HFF-Myc (cell line): Measurements from ENCODE around the gene TBC1D22A.

Source experiments
- DNase-seq: peaks from one replicate; pipeline ENCODE4 v3.0.0-alpha.2; 2011; ENCODE audit warnings: low read depth; ENCODE audit errors: extremely low read depth
- H3K4me3 ChIP-seq: replicated peaks from 2 replicates; pipeline ENCODE4 v1.5.1; 2011; ENCODE audit warnings: low read depth, mild to moderate bottlenecking, control low read depth, low read length
- TF ChIP-seq, protein P1 (sequence below): IDR thresholded peaks from 2 replicates; pipeline ENCODE4 v1.5.1; 2012; ENCODE audit warnings: mild to moderate bottlenecking, low read depth, low read length, control low read depth; ENCODE audit errors: missing control alignments

TBC1D22A gene

DNA sequence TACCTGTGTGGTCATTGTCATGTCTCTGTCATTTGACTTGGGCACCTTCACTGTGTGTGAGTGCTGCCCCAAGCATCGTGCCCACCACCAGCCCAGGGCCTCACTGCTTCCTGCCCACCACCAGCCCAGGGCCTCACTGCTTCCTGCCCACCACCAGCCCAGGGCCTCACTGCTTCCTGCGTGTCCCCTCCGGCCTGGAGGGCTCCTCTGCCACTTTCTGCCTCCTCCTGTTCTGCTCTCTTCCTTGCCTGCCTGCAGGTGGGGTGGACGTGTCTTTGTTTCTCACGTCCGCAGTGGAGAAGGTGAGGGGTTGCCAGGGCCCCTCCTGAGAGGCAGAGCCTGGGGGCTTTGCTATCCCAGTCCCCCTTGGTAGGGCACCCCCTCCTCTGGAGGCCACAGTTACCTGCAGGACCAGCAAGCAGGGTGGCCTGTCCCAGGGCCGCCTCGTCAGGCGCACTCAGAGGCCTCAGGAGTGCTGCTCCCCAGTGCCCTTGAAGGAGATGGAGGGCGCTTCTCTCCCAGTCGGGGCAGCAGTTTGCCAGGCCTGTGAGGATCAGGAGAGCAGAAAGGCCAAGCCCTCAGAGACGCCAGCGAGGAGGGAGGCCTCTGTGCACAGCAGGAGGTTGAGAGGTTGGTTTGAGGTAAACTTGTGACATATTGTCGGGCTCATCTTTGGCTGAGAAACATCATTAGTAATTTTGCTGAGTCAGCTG lies 290.7 kb downstream of the TBC1D22A start:
- TF ChIP-seq, protein P1, sequence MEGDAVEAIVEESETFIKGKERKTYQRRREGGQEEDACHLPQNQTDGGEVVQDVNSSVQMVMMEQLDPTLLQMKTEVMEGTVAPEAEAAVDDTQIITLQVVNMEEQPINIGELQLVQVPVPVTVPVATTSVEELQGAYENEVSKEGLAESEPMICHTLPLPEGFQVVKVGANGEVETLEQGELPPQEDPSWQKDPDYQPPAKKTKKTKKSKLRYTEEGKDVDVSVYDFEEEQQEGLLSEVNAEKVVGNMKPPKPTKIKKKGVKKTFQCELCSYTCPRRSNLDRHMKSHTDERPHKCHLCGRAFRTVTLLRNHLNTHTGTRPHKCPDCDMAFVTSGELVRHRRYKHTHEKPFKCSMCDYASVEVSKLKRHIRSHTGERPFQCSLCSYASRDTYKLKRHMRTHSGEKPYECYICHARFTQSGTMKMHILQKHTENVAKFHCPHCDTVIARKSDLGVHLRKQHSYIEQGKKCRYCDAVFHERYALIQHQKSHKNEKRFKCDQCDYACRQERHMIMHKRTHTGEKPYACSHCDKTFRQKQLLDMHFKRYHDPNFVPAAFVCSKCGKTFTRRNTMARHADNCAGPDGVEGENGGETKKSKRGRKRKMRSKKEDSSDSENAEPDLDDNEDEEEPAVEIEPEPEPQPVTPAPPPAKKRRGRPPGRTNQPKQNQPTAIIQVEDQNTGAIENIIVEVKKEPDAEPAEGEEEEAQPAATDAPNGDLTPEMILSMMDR, result no peak
- DNase-seq, result no peak
- H3K4me3 ChIP-seq, result no peak overlapping the region

DNA sequence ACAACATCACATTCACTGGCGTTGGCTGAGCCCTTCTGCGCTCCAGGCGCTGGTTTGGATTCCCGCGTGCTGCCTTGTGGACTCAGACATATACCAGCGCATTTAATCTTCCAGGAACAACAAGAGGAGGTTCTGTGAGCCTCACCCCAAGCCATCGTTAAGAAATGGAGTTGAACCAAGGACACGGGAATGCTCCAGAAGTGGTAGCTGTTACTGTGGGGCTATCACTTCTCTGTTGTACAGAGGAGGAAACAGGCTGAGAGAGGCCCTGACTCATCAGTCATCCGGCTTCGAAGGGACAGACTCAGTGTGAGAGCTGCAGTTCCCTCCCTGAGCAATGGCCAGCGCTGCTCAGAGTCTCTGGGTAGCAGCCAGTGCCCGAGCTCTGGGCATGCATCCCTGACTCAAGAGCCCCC lies 291.3 kb downstream of the TBC1D22A start:
- TF ChIP-seq, protein P1, result no peak
- no peak overlapping the region for H3K4me3 ChIP-seq
- DNase-seq, result no peak

DNA sequence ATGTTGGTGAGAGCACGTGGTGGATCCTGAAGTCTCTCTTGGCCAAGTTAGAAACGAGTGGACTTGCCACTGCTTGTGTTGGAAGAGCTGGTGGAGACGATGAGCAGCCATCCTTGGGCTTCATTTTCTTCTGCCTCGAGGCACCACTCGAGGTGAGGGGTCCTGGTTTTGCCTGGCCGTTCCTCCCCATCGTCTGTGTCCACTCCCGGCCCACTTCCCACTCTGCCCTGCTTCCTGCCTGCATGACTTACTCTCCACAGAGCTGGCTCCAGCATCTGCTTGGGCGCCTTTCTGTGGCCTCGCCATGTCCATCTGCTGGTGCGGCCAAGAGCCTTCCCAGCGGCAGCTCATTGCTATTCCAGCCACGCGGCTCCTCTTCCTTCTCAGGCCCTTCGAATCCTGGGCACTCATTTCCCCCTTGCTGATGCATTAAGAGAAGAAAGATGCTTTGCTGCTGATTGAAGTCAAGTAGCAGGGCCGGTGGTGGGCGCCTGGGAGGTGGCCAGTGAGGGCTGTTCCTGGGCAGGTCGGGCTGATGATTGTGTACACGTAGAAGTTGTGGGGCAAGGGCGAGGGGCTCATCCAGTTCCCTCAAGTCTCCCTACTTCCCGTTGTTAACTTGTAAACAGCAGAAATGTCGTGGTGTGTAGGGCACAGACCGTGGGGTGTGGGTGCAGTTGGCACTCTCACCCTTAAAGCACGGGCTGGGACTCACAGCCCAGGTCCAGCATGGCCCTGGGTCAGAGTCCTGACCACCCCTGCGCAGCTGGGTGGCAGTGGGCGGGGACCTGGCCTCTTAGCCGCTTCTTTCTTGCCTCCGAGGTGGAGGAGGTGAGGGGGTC lies 292.0 kb downstream of the TBC1D22A start:
- H3K4me3 ChIP-seq, result no peak overlapping the region
- TF ChIP-seq, protein P1, result no peak
- DNase-seq, result no peak

DNA sequence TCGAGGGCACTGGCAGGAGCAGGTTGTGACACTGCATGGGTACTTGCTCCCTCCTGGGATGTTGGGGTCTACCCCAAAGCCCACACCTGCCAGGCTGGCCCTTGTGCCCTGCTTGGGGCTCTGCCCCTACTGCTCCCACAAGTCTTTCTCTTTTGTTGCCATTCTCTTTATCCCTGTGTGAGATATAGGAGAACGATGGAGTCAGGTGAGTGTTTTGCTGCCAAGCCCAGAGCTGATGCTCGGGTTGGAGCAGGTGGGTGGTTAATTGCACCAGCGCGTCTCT lies 292.6 kb downstream of the TBC1D22A start:
- TF ChIP-seq, protein P1, result no peak

DNA sequence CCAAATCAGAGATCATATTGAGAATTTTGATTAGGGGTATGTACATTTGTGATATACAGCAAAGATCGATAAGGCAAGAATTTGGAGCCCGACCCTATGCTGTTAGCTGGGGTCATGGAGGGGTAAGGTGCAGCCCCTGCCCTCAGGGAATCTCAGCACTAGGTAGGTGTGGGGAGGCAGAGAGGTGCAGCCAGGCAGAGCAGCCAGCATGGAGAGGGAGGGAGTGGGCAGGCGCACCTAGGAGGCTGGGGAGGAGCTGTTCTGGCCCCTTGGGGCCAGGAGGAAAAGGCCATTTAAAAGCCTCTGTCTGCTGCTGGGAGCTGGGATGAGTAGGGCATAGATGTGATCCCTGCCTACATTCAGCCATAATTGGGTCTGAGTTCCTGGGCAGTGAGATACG lies 293.0 kb downstream of the TBC1D22A start:
- DNase-seq, result no peak
- TF ChIP-seq, protein P1, result no peak
- no peak overlapping the region for H3K4me3 ChIP-seq

More for the DNA sequence above, 292.6 kb downstream of the TBC1D22A start:
- H3K4me3 ChIP-seq, result no peak overlapping the region
- DNase-seq, result no peak

DNA sequence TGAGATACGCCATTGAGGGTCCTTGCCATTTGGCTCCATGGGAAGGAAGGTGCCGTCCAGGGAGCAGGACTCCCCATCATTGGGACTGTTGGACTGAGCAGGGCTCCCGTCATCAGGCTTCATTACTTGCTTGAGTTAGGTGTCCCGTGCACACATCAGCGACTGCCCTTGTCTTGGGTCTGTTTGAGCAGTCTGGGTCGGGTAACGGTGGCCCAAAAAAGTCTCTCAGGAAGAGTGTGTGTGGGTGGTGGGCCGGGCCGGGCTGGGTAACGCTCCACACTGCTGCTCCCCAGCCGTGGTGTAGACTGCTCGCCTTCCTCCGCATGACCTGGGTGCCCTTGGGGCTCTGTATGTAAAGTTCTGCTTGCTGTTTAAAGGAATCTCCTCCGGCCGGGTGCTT lies 293.5 kb downstream of the TBC1D22A start:
- no peak for DNase-seq
- H3K4me3 ChIP-seq, result no peak overlapping the region
- TF ChIP-seq, protein P1, result no peak

DNA sequence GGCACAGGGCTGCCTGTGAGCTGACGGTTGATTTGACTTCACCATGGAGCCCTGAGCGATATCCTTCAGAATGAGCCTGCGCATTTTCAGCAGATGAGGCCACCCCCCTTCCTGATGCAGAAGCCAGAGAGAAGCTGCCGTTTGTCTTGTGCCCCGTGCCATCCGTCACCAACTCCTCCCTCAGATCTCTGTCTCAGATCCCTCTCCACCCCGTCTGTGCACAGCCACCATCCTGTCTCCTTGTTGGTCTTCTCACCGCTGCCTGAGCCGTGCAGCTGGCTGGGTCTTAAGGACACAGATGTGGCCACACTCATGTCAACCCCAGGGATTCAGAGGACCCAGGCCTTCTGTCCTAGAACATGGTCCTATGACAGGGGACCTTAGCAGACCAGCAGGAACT lies 293.9 kb downstream of the TBC1D22A start:
- DNase-seq, result no peak
- TF ChIP-seq, protein P1, result no peak
- H3K4me3 ChIP-seq, result no peak overlapping the region
